ENCODE data around the gene FSCN2. TPM values are rescaled to one million over a fixed set of nuclear protein-coding genes. Genes with fewer than 3 reads are reported as not detected.
A peak's percentile ranks its signal among the peaks of the same experiment; 100 is the strongest.
"Not testable (repeated sequence)": the region's sequence is repeated elsewhere in the genome, so short reads cannot be mapped to it uniquely, and the experiment has no call there.

The FSCN2 gene
- total RNA-seq, 2 experiments from 2014 or later, result 0.94 to 1.7 TPM

DNA sequence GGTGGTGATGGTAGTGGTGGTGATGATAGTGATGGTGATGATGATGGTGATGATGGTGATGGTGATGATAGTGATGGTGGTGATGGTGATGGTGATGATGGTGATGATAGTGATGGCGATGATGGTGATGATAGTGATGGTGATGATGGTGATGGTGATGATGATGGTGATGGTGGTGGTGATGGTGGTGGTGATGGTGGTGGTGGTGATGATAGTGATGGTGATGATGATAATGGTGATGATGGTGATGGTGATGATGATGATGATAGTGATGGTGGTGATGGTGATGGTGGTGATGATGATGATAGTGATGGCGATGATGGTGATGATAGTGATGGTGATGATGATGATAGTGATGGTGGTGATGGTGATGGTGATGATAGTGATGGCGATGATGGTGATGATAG is 3.8 kb downstream of the FSCN2 start:
- ATAC-seq (ENCODE audit: low read depth); H3K27ac Mint-ChIP-seq; DNase-seq; H3K4me3 Mint-ChIP-seq; POLR2A ChIA-PET; H3K36me3 Mint-ChIP-seq; H3K9me3 Mint-ChIP-seq; H3K4me1 Mint-ChIP-seq: not testable (repeated sequence)
- H3K27me3 Mint-ChIP-seq, result peaks cover 14% of the 10 kb centered on the region

DNA sequence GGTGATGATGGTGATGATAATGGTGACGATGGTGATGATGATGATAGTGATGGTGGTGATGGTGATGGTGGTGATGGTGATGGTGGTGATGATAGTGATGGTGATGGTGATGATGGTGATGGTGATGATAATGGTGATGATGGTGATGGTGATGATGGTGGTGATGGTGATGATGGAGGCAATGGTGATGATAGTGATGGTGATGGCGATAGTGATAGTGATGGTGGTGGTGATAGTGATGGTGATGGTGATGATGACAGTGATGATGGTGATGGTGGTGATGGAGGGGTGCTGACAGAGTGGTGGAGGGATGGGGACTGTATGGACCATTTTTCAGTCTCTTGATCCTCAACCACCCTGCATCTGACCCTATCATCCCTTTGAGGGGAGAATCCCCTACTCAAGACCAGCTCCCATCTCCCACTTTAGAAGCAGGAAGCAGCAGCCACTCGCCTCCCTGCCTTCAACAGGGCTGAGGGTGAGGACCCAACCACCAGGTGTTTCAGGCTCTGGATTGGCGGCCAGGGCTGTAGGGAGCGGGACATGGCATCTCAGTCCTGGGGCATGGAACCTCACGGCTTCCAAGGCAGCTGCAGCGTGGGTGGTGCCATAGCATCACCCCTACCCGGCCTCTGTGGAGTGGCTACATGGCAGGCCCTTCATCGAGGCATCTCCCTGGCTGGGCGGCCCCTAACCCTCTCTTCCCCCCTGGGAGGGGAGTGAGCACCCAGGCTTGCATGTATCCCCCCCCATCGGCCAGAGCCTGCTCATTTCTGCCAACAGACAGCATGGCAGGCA is 4.5 kb downstream of the FSCN2 start:
- Mint-ChIP-seq H3K4me1 (no peaks in the 10 kb centered on the region), H3K4me3 (no peak overlapping the region), H3K36me3 (no peaks in the 10 kb centered on the region), H3K27ac (no peak overlapping the region), H3K9me3 (no peaks in the 10 kb centered on the region), H3K27me3 (peaks cover 14% of the 10 kb centered on the region)
- ATAC-seq (ENCODE audit: low read depth) (no peak), DNase-seq (no peak)
- POLR2A ChIA-PET, result no interaction called here

- ATAC-seq (ENCODE audit: low read depth) (peak; percentile 15), DNase-seq (no peak)
- H3K4me1 Mint-ChIP-seq, result no peaks in the 10 kb centered on the region
- peaks cover 14% of the 10 kb centered on the region for H3K27me3 Mint-ChIP-seq
- H3K36me3 Mint-ChIP-seq, result no peaks in the 10 kb centered on the region
- H3K27ac Mint-ChIP-seq, result no peak overlapping the region
- no peak overlapping the region for H3K4me3 Mint-ChIP-seq
- POLR2A ChIA-PET, result no interaction called here
- no peaks in the 10 kb centered on the region for H3K9me3 Mint-ChIP-seq
Measured at GRCh38 chr17:81533339-81534141, 5.4 kb downstream of the FSCN2 start.

- Mint-ChIP-seq H3K36me3 (no peaks in the 10 kb centered on the region), H3K9me3 (no peaks in the 10 kb centered on the region), H3K27ac (no peak overlapping the region), H3K27me3 (peaks cover 14% of the 10 kb centered on the region), H3K4me1 (no peaks in the 10 kb centered on the region), H3K4me3 (no peak overlapping the region)
- DNase-seq (no peak), ATAC-seq (ENCODE audit: low read depth) (no peak)
- POLR2A ChIA-PET, result no interaction called here
Measured at GRCh38 chr17:81534157-81535006, 6.2 kb downstream of the FSCN2 start.

- DNase-seq (no peak), ATAC-seq (ENCODE audit: low read depth) (no peak)
- Mint-ChIP-seq H3K9me3 (no peaks in the 10 kb centered on the region), H3K4me1 (no peaks in the 10 kb centered on the region), H3K4me3 (no peak overlapping the region), H3K27ac (no peak overlapping the region), H3K36me3 (no peaks in the 10 kb centered on the region), H3K27me3 (peaks cover 14% of the 10 kb centered on the region)
- POLR2A ChIA-PET, result no interaction called here
Measured at GRCh38 chr17:81535007-81535328, 6.8 kb downstream of the FSCN2 start.

DNA sequence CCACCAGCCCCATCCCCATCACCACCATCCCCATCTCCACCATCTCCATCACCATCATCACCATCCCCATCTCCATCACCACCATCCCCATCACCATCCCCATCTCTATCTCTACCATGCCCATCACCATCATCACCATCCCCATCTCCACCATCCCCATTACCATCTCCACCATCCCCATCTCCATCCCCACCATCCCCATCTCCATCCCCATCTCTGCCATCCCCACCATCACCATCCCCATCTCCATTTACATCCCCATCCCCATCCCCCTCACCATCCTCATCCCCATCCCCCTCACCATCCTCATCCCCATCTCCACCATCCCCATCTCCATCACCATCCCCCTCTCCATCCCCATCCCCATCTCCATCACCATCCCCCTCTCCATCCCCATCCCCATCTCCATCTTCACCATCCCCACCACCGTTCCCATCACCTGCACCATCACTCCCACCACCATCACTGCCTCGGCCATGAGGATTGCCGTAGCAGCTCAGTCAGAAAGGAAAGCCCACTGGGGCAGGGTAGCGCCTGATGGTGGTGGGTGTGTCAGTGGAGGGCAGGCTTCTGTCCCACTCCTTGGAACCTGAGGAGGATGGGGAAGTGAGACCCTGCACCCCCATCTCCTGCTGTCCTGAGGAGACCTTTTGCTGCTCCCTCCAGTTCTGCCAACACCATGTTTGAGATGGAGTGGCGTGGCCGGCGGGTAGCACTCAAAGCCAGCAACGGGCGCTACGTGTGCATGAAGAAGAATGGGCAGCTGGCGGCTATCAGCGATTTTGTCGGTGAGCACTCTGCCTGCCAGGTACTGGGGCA is 7.5 kb downstream of the FSCN2 start:
- H3K27ac Mint-ChIP-seq, result no peak overlapping the region
- DNase-seq (no peak), ATAC-seq (ENCODE audit: low read depth) (no peak)
- H3K4me1 Mint-ChIP-seq, result no peaks in the 10 kb centered on the region
- no peaks in the 10 kb centered on the region for H3K9me3 Mint-ChIP-seq
- peaks cover 14% of the 10 kb centered on the region for H3K27me3 Mint-ChIP-seq
- POLR2A ChIA-PET, result no interaction called here
- H3K36me3 Mint-ChIP-seq, result no peaks in the 10 kb centered on the region
- H3K4me3 Mint-ChIP-seq, result no peak overlapping the region

- POLR2A ChIA-PET, result no interaction called here
- Mint-ChIP-seq H3K4me3 (no peak overlapping the region), H3K9me3 (no peaks in the 10 kb centered on the region), H3K36me3 (no peaks in the 10 kb centered on the region), H3K27ac (no peak overlapping the region), H3K4me1 (no peaks in the 10 kb centered on the region), H3K27me3 (peaks cover 14% of the 10 kb centered on the region)
- ATAC-seq (ENCODE audit: low read depth) (no peak), DNase-seq (no peak)
Measured at GRCh38 chr17:81536299-81537290, 8.4 kb downstream of the FSCN2 start.

- no peaks in the 10 kb centered on the region for H3K36me3 Mint-ChIP-seq
- POLR2A ChIA-PET, result interaction anchor here (0.6 kb wide), 1 partner anchor 174 kb away, joined by 4 read pairs; no protein-coding TSS in a partner anchor
- H3K9me3 Mint-ChIP-seq, result no peaks in the 10 kb centered on the region
- peak; percentile 32 for ATAC-seq (ENCODE audit: low read depth)
- no peak for DNase-seq
- H3K4me3 Mint-ChIP-seq, result no peak overlapping the region
- H3K27ac Mint-ChIP-seq, result no peak overlapping the region
- H3K27me3 Mint-ChIP-seq, result peaks cover 14% of the 10 kb centered on the region
- H3K4me1 Mint-ChIP-seq, result no peaks in the 10 kb centered on the region
Measured at GRCh38 chr17:81537343-81537855, 9.2 kb downstream of the FSCN2 start.

DNA sequence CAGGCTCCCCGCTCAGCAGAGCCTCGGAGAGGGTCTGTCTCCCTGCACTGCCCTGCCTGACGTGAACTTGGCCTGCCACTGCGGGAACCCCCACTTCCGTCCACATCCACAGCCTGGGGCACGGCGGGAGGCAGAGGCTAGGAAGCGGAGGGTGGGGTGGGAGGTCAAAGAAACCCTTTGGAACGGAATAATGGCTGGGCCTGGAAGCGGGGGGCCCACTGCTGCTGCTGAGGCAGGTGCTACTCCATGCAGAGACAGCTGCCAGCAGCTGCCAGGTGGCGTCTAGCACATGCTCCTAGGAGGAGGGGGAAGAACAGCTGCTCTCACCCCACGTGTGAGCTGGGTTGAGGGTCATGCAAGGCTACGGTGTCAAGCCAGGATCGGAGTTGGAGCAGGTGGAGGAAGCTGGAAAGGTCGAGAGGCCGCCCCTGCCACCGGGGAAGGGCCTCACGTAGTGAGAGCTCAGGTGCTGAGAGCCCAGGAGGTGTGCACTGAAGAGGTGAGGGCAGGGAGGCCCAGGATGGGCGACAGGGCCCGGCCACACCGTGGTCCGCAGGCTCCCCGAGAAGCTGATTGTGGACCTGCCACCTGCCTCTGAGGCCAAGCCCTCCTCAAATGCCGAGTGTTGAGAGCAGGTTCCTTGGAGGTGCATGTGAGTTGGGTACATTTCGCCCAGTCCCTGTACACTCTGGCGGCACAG is 9.8 kb downstream of the FSCN2 start:
- Mint-ChIP-seq H3K9me3 (no peaks in the 10 kb centered on the region), H3K4me3 (no peak overlapping the region), H3K4me1 (no peaks in the 10 kb centered on the region), H3K36me3 (no peaks in the 10 kb centered on the region), H3K27me3 (peaks cover 14% of the 10 kb centered on the region), H3K27ac (no peak overlapping the region)
- no peak for DNase-seq
- POLR2A ChIA-PET, result interaction anchor here (0.6 to 2.1 kb wide), 2 partner anchors 14 to 173 kb away, joined by 4 to 6 read pairs; partner anchors contain the start of gene FAAP100
- no peak for ATAC-seq (ENCODE audit: low read depth)

DNA sequence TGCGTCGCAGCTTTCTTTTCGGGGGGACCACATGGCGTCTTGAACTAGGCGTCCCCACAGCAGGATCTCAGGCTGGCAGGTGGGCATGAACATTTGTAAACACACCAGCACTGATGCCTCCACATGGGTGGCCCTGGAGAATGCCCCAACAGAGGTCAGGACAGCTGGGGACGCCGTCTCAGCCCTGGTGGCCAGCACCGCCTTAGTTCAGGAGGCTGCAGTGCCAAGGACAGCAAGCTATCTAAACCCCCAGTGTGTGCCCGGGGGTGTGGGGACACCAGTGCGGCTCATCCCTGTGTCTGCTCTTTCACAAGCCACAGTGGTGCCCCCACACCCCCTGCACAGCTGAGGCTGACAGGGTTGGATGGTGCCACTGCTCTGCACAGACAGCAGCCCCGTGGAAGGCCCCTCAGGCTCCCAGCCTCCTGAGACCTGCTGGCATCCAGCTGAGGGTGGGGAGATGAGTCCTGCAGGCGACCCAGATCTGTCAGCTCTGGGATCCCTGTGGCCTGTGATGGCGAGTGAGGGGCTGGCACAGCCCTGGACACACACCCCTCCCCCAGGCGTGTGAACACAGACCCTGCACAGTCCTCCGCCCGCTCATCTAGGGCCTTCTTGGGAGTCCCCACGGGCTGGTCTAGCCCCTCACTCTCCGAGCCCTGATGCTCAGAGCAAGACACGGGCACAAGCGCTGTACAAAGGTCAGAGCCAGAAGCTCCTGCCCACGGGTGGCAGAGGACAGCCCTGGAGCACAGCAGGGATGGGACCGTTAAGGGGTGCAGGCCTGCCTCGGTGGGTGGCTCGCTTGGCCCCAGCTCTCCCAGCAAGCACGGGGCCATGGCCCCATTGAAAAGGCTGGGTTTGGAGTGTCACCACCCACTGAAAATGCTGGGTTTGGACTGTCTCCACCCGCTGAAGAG is 10.7 kb downstream of the FSCN2 start:
- POLR2A ChIA-PET, result interaction anchor here (2.1 kb wide), 1 partner anchor 13 kb away, joined by 6 read pairs; the partner anchor contains the start of gene FAAP100
- ATAC-seq (ENCODE audit: low read depth), result no peak
- Mint-ChIP-seq H3K27me3 (peaks cover 12% of the 10 kb centered on the region), H3K36me3 (no peaks in the 10 kb centered on the region), H3K4me1 (no peaks in the 10 kb centered on the region), H3K9me3 (no peaks in the 10 kb centered on the region), H3K4me3 (no peak overlapping the region), H3K27ac (no peak overlapping the region)
- no peak for DNase-seq
